ENCODE data around the gene GPD2.

DNA sequence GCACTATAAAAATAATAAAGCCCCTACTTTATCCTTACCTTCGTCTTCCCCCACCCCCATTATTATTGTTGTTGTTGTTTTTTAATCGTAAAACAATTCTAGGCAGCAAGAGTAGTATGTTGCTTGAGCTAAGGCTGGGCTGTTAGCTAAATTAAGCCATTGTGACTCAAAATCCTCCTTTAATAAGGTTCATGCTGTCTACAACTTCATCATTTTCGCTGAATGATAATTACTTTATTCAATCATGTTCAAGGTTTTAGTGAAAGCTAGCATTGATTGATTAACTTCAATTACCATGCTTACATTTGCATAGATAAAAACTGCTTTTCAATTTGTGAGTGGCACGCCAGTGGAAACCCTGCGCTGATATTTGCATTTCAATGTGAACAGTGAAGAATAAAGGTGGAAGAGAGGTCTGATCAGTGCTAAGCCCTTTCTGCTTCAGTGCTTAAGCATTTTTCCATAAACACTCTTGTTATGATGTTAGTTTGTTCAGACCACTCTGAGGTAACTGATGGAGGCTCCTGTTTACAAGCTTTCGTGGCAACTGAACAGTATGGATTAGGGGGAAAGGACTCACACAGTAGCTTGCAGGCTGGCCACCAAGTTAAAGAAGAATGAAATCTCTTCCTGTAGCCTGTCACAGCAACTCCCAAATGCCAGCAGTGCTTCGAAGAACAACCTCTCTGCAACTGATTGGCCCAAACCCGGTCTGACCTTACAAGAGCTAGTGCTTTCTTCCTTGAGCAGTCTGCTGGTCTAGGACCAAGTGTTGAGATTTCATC, 156.8 kb downstream of the GPD2 start:
- no peak for TF ChIP-seq POLR2AphosphoS5 (IDR thresholded peaks at IDR 0.05)
- TF ChIP-seq, protein P1, sequence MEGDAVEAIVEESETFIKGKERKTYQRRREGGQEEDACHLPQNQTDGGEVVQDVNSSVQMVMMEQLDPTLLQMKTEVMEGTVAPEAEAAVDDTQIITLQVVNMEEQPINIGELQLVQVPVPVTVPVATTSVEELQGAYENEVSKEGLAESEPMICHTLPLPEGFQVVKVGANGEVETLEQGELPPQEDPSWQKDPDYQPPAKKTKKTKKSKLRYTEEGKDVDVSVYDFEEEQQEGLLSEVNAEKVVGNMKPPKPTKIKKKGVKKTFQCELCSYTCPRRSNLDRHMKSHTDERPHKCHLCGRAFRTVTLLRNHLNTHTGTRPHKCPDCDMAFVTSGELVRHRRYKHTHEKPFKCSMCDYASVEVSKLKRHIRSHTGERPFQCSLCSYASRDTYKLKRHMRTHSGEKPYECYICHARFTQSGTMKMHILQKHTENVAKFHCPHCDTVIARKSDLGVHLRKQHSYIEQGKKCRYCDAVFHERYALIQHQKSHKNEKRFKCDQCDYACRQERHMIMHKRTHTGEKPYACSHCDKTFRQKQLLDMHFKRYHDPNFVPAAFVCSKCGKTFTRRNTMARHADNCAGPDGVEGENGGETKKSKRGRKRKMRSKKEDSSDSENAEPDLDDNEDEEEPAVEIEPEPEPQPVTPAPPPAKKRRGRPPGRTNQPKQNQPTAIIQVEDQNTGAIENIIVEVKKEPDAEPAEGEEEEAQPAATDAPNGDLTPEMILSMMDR (IDR thresholded peaks at IDR 0.05), result no peak
- no peak for TF ChIP-seq POLR2A (IDR thresholded peaks at IDR 0.05)

All from breast epithelium (tissue), 3 donors.